Measurements from ENCODE around the gene OBSCN.

- no peak for TF ChIP-seq CTCF (conservative IDR thresholded peaks at IDR 0.05 in 1 of 2, IDR thresholded peaks at IDR 0.05 in 1 of 2; ENCODE audit: extremely low read depth in 1 of 2, insufficient read depth in 1 of 2, low read depth in 1 of 2, low read length in 2 of 2)
- no peak for TF ChIP-seq EZH2 (IDR thresholded peaks at IDR 0.05; ENCODE audit: borderline replicate concordance, low read length)
Observed at GRCh38 chr1:228315484-228315944, 107.7 kb downstream of the OBSCN start.

Data from mammary epithelial cell (primary cell).